Loucy (cell line): ENCODE measurements around the gene CFAP100.
A peak's percentile ranks its signal among the peaks of the same experiment; 100 is the strongest.

Experiments
- H2AFZ ChIP-seq: fragments of 200-600 bp; sonication (generic); 2 replicates; pipeline ENCODE4 v1.6.0; 2016; ENCODE audit warnings: antibody characterized with exemption, mild to moderate bottlenecking, low read length, moderate library complexity
- H3F3A ChIP-seq: fragments of 200-600 bp; 2 replicates; pipeline ENCODE4 v1.6.0; 2016; ENCODE audit warnings: antibody characterized with exemption, low read depth, mild to moderate bottlenecking
- H3K27me3 ChIP-seq: fragments of 200-600 bp; sonication (generic); 2 replicates; pipeline ENCODE4 v1.6.1; 2014; ENCODE audit warnings: low read length, mild to moderate bottlenecking; ENCODE audit not compliant: insufficient read depth, poor library complexity, severe bottlenecking
- H3K36me3 ChIP-seq: fragments of 200-600 bp; sonication (generic); 2 replicates; pipeline ENCODE4 v1.6.1; 2016; ENCODE audit warnings: low read length; ENCODE audit not compliant: insufficient read depth
- H3K4me1 ChIP-seq: fragments of 200-600 bp; sonication (generic); 2 replicates; pipeline ENCODE4 v1.5.1; 2014; ENCODE audit warnings: low read length, mild to moderate bottlenecking; ENCODE audit not compliant: insufficient read depth, poor library complexity, severe bottlenecking
- H3K4me2 ChIP-seq: fragments of 200-600 bp; sonication (generic); 2 replicates; pipeline ENCODE4 v1.6.0; 2014; ENCODE audit warnings: antibody characterized with exemption, low read length, low read depth, mild to moderate bottlenecking; ENCODE audit not compliant: poor library complexity, severe bottlenecking
- H3K4me3 ChIP-seq: fragments of 200-600 bp; sonication (generic); 2 replicates; pipeline ENCODE4 v1.5.1; 2014; ENCODE audit warnings: low read length, mild to moderate bottlenecking, mixed read lengths; ENCODE audit not compliant: poor library complexity, severe bottlenecking
- H3K79me2 ChIP-seq: fragments of 200-600 bp; sonication (generic); 2 replicates; pipeline ENCODE4 v1.6.1; 2014; ENCODE audit warnings: low read length; ENCODE audit not compliant: insufficient read depth
- H3K9ac ChIP-seq: fragments of 200-600 bp; sonication (generic); 2 replicates; pipeline ENCODE4 v1.6.0; 2014; ENCODE audit warnings: mild to moderate bottlenecking, low read depth, low read length, moderate library complexity; ENCODE audit not compliant: poor library complexity, severe bottlenecking
- H3K9me2 ChIP-seq: fragments of 200-600 bp; sonication (generic); replicated peaks from 2 replicates; pipeline ENCODE4 v1.6.1; 2016; ENCODE audit warnings: low read depth, low read length, mixed read lengths
- H3K9me3 ChIP-seq: fragments of 200-600 bp; sonication (generic); 2 replicates; pipeline ENCODE4 v1.6.1; 2014; ENCODE audit warnings: mild to moderate bottlenecking, antibody characterized with exemption, low read length, low read depth; ENCODE audit not compliant: insufficient read depth
- H4K20me1 ChIP-seq: fragments of 200-600 bp; sonication (generic); 2 replicates; pipeline ENCODE4 v1.6.0; 2014; ENCODE audit warnings: antibody characterized with exemption, low read length, mild to moderate bottlenecking; ENCODE audit not compliant: insufficient read depth, poor library complexity, severe bottlenecking
- CTCF ChIP-seq: fragments of 200-600 bp; sonication (generic); conservative IDR thresholded peaks from 2 replicates; pipeline ENCODE4 v1.5.1; 2014; ENCODE audit warnings: mild to moderate bottlenecking, antibody characterized with exemption, low read length
- EZH2phosphoT487 ChIP-seq: fragments of 200-600 bp; IDR thresholded peaks from 2 replicates; pipeline ENCODE4 v1.6.1; 2018; ENCODE audit warnings: antibody characterized with exemption, mild to moderate bottlenecking, moderate library complexity, borderline replicate concordance

CFAP100 gene

DNA sequence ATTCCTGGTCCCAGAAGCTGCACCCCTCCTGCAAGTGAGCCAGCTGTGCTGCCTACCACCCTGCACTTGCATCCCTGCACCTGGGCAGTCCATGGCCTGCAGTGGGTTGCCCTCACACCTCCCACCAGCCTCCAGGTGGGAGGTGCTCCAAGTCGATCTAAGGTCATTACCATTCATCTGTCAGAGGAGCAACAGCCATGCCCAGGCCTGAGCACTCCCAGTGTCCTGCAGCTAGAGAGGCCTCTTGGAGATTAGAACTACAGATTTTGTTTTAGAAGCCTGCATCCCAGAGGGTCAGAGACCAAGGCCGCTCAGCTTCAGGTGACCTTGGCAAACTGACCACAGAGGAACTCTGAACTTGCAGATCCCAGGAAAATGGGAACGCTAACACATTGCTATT lies 90.0 kb downstream of the CFAP100 start:
- H3K4me3 ChIP-seq, result no peak overlapping the region
- no peaks in the 10 kb centered on the region for H3K79me2 ChIP-seq
- H4K20me1 ChIP-seq, result no peaks in the 10 kb centered on the region
- peaks cover 56% of the 10 kb centered on the region for H3K4me1 ChIP-seq
- no peaks in the 10 kb centered on the region for H3K9me3 ChIP-seq
- no peaks in the 10 kb centered on the region for H3K36me3 ChIP-seq
- peak overlapping the region; percentile 9 for H3K9ac ChIP-seq
- no peaks in the 10 kb centered on the region for H3F3A ChIP-seq
- no peaks in the 10 kb centered on the region for H3K9me2 ChIP-seq
- TF ChIP-seq EZH2phosphoT487 (no peak), CTCF (no peak)
- H3K27me3 ChIP-seq, result no peaks in the 10 kb centered on the region
- no peak overlapping the region for H2AFZ ChIP-seq
- no peak overlapping the region for H3K4me2 ChIP-seq

GRCh38 chr3:126485176-126485897 lies 90.6 kb downstream of the CFAP100 start:
- no peaks in the 10 kb centered on the region for H3F3A ChIP-seq
- H3K9ac ChIP-seq, result peak overlapping the region; percentile 77
- TF ChIP-seq CTCF (no peak), EZH2phosphoT487 (no peak)
- no peaks in the 10 kb centered on the region for H3K36me3 ChIP-seq
- H3K27me3 ChIP-seq, result no peaks in the 10 kb centered on the region
- H3K4me3 ChIP-seq, result no peak overlapping the region
- H3K4me2 ChIP-seq, result peak overlapping the region; percentile 75
- H2AFZ ChIP-seq, result no peak overlapping the region
- H3K4me1 ChIP-seq, result peaks cover 56% of the 10 kb centered on the region
- no peaks in the 10 kb centered on the region for H4K20me1 ChIP-seq
- no peaks in the 10 kb centered on the region for H3K79me2 ChIP-seq
- no peaks in the 10 kb centered on the region for H3K9me3 ChIP-seq
- H3K9me2 ChIP-seq, result no peaks in the 10 kb centered on the region

- Histone ChIP-seq H2AFZ (no peak overlapping the region), H3K4me3 (no peak overlapping the region), H3K27me3 (no peaks in the 10 kb centered on the region), H4K20me1 (no peaks in the 10 kb centered on the region), H3K79me2 (no peaks in the 10 kb centered on the region), H3K36me3 (no peaks in the 10 kb centered on the region), H3F3A (no peaks in the 10 kb centered on the region), H3K9me2 (no peaks in the 10 kb centered on the region), H3K9me3 (no peaks in the 10 kb centered on the region), H3K4me2 (peak overlapping the region; percentile 75), H3K4me1 (peaks cover 56% of the 10 kb centered on the region), H3K9ac (peak overlapping the region; percentile 77)
- TF ChIP-seq CTCF (no peak), EZH2phosphoT487 (no peak)
Observed at GRCh38 chr3:126485956-126486355, 91.2 kb downstream of the CFAP100 start.
